ENCODE results near the gene BMP7.

Gene BMP7

DNA sequence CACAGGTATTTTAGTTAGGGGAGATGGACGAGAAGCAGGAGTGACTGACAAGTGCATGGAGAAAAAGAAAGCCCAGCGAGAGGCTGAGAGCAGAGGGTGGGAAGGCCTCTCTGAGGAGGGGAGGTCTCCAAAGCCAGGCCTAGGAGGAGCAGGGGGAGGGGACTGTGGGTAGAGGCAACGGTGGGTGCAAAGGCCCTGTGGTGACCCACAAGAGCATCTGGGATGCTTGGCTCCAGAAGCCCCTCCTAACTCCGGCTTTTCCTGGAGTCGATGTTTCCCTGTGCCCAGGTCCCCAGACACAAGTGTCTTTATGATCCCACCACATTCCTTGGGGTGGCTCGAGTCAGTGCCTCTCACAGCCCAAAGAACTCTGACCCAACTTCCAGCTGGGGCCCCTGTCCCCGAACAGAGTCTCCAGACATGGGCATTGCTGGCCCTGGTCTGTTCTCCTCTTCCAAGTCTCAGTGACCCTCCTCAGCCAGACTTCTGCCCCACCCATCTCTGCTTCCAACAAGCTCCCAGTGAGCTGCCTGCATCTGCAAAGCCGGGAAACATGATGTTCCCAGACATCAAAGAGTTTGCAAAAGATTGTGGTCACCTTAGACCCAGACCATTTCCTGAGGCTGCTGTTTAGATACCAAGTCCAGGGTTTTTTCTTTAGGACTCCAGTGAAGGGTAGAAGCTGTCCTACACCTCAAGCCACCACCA, 11.1 kb upstream of the BMP7 start:
- Histone ChIP-seq H4K8ac (ENCODE audit: low read length) (no peak overlapping the region), H3K9me3 (ENCODE audit: control insufficient read depth, low read length) (no peaks in the 10 kb centered on the region), H3K79me1 (replicated peaks; ENCODE audit: low read length, poor library complexity, severe bottlenecking) (no peaks in the 10 kb centered on the region), H3K4me3 (ENCODE audit: insufficient read depth in 1 of 2, low read depth in 1 of 2, low read length in 2 of 2) (no peak overlapping the region), H3K27ac (ENCODE audit: low read length, poor library complexity, severe bottlenecking) (no peak overlapping the region), H3K4ac (ENCODE audit: low read depth in 1 of 2, low read length in 2 of 2) (no peak overlapping the region), H3K4me2 (ENCODE audit: low read length, poor library complexity, severe bottlenecking) (no peak overlapping the region), H3K23ac (ENCODE audit: low read length in 2 of 2) (no peak overlapping the region), H2BK15ac (ENCODE audit: low read depth, poor library complexity, severe bottlenecking) (no peak overlapping the region), H3K36me3 (ENCODE audit: control insufficient read depth in 1 of 2, insufficient read depth in 2 of 2, low read depth in 1 of 2, low read length in 2 of 2) (no peaks in the 10 kb centered on the region), H2AFZ (ENCODE audit: low read depth, low read length) (no peak overlapping the region), H4K91ac (ENCODE audit: low read length) (no peak overlapping the region), H3K18ac (ENCODE audit: low read depth in 1 of 2, low read length in 2 of 2) (no peak overlapping the region), H3K27me3 (ENCODE audit: control insufficient read depth in 1 of 2, insufficient read depth in 1 of 2, low read length in 2 of 2) (peaks cover 45 to 83% of the 10 kb centered on the region in 2 experiments), H3K4me1 (ENCODE audit: control insufficient read depth, insufficient read depth, low read depth, low read length) (no peaks in the 10 kb centered on the region), H2BK12ac (ENCODE audit: low read length in 2 of 2) (no peak overlapping the region), H3K9ac (ENCODE audit: low read length) (no peak overlapping the region), H3K14ac (ENCODE audit: low read length in 2 of 2) (no peak overlapping the region), H2BK5ac (ENCODE audit: low read depth, low read length, poor library complexity, severe bottlenecking) (no peak overlapping the region), H2BK120ac (ENCODE audit: low read depth, low read length) (no peak overlapping the region), H2AK5ac (ENCODE audit: low read length, severe bottlenecking) (no peak overlapping the region)
- no peak for DNase-seq
- WGBS, result 77% methylated on average over 8 of the region's 8 CpGs

DNA sequence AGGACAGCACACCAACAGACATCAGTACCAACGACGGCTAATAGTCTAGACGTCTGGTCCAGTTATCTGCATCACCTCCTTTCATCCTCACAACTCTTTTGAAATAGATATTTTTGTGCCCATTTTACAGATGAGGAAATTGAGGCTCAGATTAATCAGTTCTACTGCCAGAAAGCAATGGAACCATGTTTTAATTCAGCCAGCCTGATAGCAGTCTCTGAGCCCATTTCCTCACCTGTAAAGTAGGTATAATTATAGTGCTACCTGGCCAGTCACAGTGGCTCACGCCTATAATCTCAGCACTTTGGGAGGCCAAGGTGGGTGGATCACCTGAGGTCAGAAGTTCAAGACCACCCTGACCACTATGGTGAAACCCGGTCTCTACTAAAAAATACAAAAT, 9.8 kb upstream of the BMP7 start:
- H3K27me3 ChIP-seq (ENCODE audit: control insufficient read depth in 1 of 2, insufficient read depth in 1 of 2, low read length in 2 of 2), result peaks cover 53 to 86% of the 10 kb centered on the region in 2 experiments
- H3K9me3 ChIP-seq (ENCODE audit: control insufficient read depth, low read length), result no peaks in the 10 kb centered on the region
- H2BK5ac ChIP-seq (ENCODE audit: low read depth, low read length, poor library complexity, severe bottlenecking), result no peak overlapping the region
- H3K4me3 ChIP-seq (ENCODE audit: insufficient read depth in 1 of 2, low read depth in 1 of 2, low read length in 2 of 2), result no peak overlapping the region
- no peaks in the 10 kb centered on the region for H3K36me3 ChIP-seq (ENCODE audit: control insufficient read depth in 1 of 2, insufficient read depth in 2 of 2, low read depth in 1 of 2, low read length in 2 of 2)
- no peak overlapping the region for H3K14ac ChIP-seq (ENCODE audit: low read length in 2 of 2)
- H3K4me1 ChIP-seq (ENCODE audit: control insufficient read depth, insufficient read depth, low read depth, low read length), result no peaks in the 10 kb centered on the region
- H3K9ac ChIP-seq (ENCODE audit: low read length), result no peak overlapping the region
- H2BK120ac ChIP-seq (ENCODE audit: low read depth, low read length), result no peak overlapping the region
- H2AFZ ChIP-seq (ENCODE audit: low read depth, low read length), result no peak overlapping the region
- H3K4ac ChIP-seq (ENCODE audit: low read depth in 1 of 2, low read length in 2 of 2), result no peak overlapping the region
- no peak overlapping the region for H3K23ac ChIP-seq (ENCODE audit: low read length in 2 of 2)
- H2BK15ac ChIP-seq (ENCODE audit: low read depth, poor library complexity, severe bottlenecking), result no peak overlapping the region
- H2BK12ac ChIP-seq (ENCODE audit: low read length in 2 of 2), result no peak overlapping the region
- H3K79me1 ChIP-seq (replicated peaks; ENCODE audit: low read length, poor library complexity, severe bottlenecking), result no peaks in the 10 kb centered on the region
- no peak overlapping the region for H3K18ac ChIP-seq (ENCODE audit: low read depth in 1 of 2, low read length in 2 of 2)
- DNase-seq, result no peak
- no peak overlapping the region for H2AK5ac ChIP-seq (ENCODE audit: low read length, severe bottlenecking)
- no peak overlapping the region for H3K27ac ChIP-seq (ENCODE audit: low read length, poor library complexity, severe bottlenecking)
- no peak overlapping the region for H4K91ac ChIP-seq (ENCODE audit: low read length)
- H3K4me2 ChIP-seq (ENCODE audit: low read length, poor library complexity, severe bottlenecking), result no peak overlapping the region
- no peak overlapping the region for H4K8ac ChIP-seq (ENCODE audit: low read length)
- WGBS, result 78% methylated on average over 1 of the region's 5 CpGs

DNA sequence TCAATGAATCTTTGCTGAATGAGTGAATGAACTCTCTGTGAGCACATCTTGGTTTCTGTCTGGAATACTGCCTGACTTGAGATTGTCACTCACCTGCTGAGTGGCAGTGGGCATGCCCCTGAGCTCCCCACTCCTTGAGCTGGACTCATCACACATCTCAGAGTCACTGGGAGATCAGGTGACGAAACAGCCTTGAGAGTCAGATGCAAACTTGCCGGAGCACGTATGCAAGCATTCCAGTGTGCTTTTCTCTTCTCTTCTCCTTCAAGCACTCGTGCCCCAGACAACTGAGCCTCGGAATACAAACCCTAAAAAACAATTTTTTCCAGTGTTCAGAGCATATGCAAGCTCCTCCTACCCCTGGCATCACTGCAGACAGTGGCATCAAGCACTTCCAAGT, 9.4 kb upstream of the BMP7 start:
- no peak overlapping the region for H3K4ac ChIP-seq (ENCODE audit: low read depth in 1 of 2, low read length in 2 of 2)
- H3K79me1 ChIP-seq (replicated peaks; ENCODE audit: low read length, poor library complexity, severe bottlenecking), result no peaks in the 10 kb centered on the region
- no peak overlapping the region for H3K23ac ChIP-seq (ENCODE audit: low read length in 2 of 2)
- H3K4me2 ChIP-seq (ENCODE audit: low read length, poor library complexity, severe bottlenecking), result no peak overlapping the region
- H2BK120ac ChIP-seq (ENCODE audit: low read depth, low read length), result no peak overlapping the region
- no peak overlapping the region for H2BK5ac ChIP-seq (ENCODE audit: low read depth, low read length, poor library complexity, severe bottlenecking)
- peaks cover 57 to 87% of the 10 kb centered on the region in 2 experiments for H3K27me3 ChIP-seq (ENCODE audit: control insufficient read depth in 1 of 2, insufficient read depth in 1 of 2, low read length in 2 of 2)
- H3K4me1 ChIP-seq (ENCODE audit: control insufficient read depth, insufficient read depth, low read depth, low read length), result no peaks in the 10 kb centered on the region
- H4K8ac ChIP-seq (ENCODE audit: low read length), result no peak overlapping the region
- H2BK12ac ChIP-seq (ENCODE audit: low read length in 2 of 2), result no peak overlapping the region
- DNase-seq, result no peak
- no peak overlapping the region for H4K91ac ChIP-seq (ENCODE audit: low read length)
- no peaks in the 10 kb centered on the region for H3K36me3 ChIP-seq (ENCODE audit: control insufficient read depth in 1 of 2, insufficient read depth in 2 of 2, low read depth in 1 of 2, low read length in 2 of 2)
- no peak overlapping the region for H2BK15ac ChIP-seq (ENCODE audit: low read depth, poor library complexity, severe bottlenecking)
- no peaks in the 10 kb centered on the region for H3K9me3 ChIP-seq (ENCODE audit: control insufficient read depth, low read length)
- H3K4me3 ChIP-seq (ENCODE audit: insufficient read depth in 1 of 2, low read depth in 1 of 2, low read length in 2 of 2), result no peak overlapping the region
- no peak overlapping the region for H3K18ac ChIP-seq (ENCODE audit: low read depth in 1 of 2, low read length in 2 of 2)
- no peak overlapping the region for H3K27ac ChIP-seq (ENCODE audit: low read length, poor library complexity, severe bottlenecking)
- H2AK5ac ChIP-seq (ENCODE audit: low read length, severe bottlenecking), result no peak overlapping the region
- H2AFZ ChIP-seq (ENCODE audit: low read depth, low read length), result no peak overlapping the region
- 74% methylated on average over 5 of the region's 5 CpGs for WGBS
- no peak overlapping the region for H3K14ac ChIP-seq (ENCODE audit: low read length in 2 of 2)
- no peak overlapping the region for H3K9ac ChIP-seq (ENCODE audit: low read length)

DNA sequence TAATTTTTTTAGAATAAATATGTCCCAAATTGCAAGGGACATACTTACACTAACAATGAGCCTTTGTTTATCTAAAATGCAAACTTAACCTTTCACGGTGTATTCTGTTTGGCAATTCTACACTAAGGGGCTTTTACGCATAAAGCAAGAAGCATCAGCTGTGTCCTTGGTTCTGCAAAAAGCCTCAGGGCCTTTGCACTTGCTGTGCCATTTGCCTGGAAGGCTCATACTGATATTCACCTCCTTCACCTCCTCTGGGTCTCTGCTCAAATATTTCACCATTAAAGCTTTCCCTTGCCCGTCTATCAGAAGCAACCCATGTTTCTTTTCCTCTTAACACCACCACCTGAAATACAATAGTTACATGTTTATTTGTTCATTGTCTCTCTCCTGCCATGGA, 8.9 kb upstream of the BMP7 start:
- H3K23ac ChIP-seq (ENCODE audit: low read length in 2 of 2), result no peak overlapping the region
- WGBS, result 88% methylated on average over 3 of the region's 3 CpGs
- H3K79me1 ChIP-seq (replicated peaks; ENCODE audit: low read length, poor library complexity, severe bottlenecking), result no peaks in the 10 kb centered on the region
- no peak overlapping the region for H3K14ac ChIP-seq (ENCODE audit: low read length in 2 of 2)
- H3K4ac ChIP-seq (ENCODE audit: low read depth in 1 of 2, low read length in 2 of 2), result no peak overlapping the region
- H3K27ac ChIP-seq (ENCODE audit: low read length, poor library complexity, severe bottlenecking), result no peak overlapping the region
- H2BK120ac ChIP-seq (ENCODE audit: low read depth, low read length), result no peak overlapping the region
- no peak overlapping the region for H2BK12ac ChIP-seq (ENCODE audit: low read length in 2 of 2)
- DNase-seq, result no peak
- no peak overlapping the region for H4K8ac ChIP-seq (ENCODE audit: low read length)
- H3K27me3 ChIP-seq (ENCODE audit: control insufficient read depth in 1 of 2, insufficient read depth in 1 of 2, low read length in 2 of 2), result peaks cover 62 to 88% of the 10 kb centered on the region in 2 experiments
- no peak overlapping the region for H2BK5ac ChIP-seq (ENCODE audit: low read depth, low read length, poor library complexity, severe bottlenecking)
- no peak overlapping the region for H3K4me2 ChIP-seq (ENCODE audit: low read length, poor library complexity, severe bottlenecking)
- no peak overlapping the region for H4K91ac ChIP-seq (ENCODE audit: low read length)
- H3K36me3 ChIP-seq (ENCODE audit: control insufficient read depth in 1 of 2, insufficient read depth in 2 of 2, low read depth in 1 of 2, low read length in 2 of 2), result no peaks in the 10 kb centered on the region
- H3K9ac ChIP-seq (ENCODE audit: low read length), result no peak overlapping the region
- H2AFZ ChIP-seq (ENCODE audit: low read depth, low read length), result no peak overlapping the region
- no peak overlapping the region for H2BK15ac ChIP-seq (ENCODE audit: low read depth, poor library complexity, severe bottlenecking)
- no peak overlapping the region for H3K4me3 ChIP-seq (ENCODE audit: insufficient read depth in 1 of 2, low read depth in 1 of 2, low read length in 2 of 2)
- H3K4me1 ChIP-seq (ENCODE audit: control insufficient read depth, insufficient read depth, low read depth, low read length), result no peaks in the 10 kb centered on the region
- no peak overlapping the region for H3K18ac ChIP-seq (ENCODE audit: low read depth in 1 of 2, low read length in 2 of 2)
- H2AK5ac ChIP-seq (ENCODE audit: low read length, severe bottlenecking), result no peak overlapping the region
- H3K9me3 ChIP-seq (ENCODE audit: control insufficient read depth, low read length), result no peaks in the 10 kb centered on the region
